GM21825 (cell line): ENCODE data around the gene ABCC4.

Experiments used
- ATAC-seq: cut with Tn5 transposase; IDR thresholded peaks from one replicate; pipeline ENCODE4 v1.9.1; 2021; ENCODE audit warnings: mild to moderate bottlenecking, moderate library complexity; ENCODE audit not compliant: unreplicated experiment

ABCC4 gene

GRCh38 chr13:95164830-95165229, 136.4 kb downstream of the ABCC4 start:
- no peak for ATAC-seq

DNA sequence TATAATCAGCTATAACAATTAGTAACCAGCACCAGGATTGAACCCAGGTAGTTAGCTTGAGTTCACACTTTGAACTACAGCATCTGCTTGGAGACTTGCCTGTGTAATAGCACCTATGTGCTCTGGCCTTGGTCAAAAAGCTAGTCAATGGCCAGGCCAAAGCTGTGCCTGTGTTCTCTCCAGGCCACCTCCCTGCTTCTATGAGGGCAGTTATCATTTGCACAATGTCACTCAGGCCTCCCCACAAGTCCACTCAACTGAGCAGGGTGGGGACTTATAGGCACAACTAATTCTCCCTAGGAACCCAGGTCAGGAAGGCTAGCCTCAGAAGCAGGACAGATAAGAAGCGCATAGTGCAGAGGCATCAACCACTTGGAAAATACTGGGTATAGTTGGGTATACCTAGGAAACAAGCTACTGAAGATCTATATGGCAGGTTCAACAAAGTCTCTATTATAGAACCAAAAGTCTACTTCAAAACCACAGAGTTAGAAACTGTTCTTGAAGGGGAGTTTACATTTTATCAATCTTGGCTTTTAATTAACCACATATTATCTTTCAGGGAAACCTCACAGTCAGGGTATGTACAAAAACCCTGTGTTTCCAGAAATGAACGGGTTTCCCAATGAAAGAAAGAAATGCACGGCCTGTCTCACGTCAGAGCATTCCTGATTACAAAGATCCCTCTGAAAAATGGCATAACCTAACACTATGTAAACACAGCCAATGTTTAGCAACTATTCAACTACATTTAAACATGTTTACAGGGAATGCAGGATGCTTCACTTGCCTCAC, 140.9 kb downstream of the ABCC4 start:
- ATAC-seq = no peak

- ATAC-seq = no peak
These were observed 141.8 kb downstream of the ABCC4 start for GRCh38 chr13:95159458-95159857.

DNA sequence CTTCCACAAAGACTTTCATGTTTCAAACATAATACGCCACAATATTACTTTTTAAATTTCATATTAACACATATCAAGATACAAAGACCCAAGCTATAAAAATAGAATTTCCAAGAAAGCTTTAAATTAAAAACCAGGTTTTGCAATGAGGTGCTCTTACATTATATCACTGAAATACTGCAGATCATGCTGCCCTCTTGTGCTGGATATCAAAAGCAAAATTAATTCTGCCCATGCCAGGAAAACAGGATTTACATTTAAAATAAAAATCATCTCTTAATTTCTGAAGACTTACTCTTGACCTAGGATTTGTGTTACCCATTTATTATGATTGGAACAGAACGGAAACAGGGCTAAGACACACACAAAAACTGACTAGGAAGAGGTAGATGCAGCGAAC, 145.0 kb downstream of the ABCC4 start:
- no peak for ATAC-seq

GRCh38 chr13:95155504-95155903, 145.7 kb downstream of the ABCC4 start:
- no peak for ATAC-seq

DNA sequence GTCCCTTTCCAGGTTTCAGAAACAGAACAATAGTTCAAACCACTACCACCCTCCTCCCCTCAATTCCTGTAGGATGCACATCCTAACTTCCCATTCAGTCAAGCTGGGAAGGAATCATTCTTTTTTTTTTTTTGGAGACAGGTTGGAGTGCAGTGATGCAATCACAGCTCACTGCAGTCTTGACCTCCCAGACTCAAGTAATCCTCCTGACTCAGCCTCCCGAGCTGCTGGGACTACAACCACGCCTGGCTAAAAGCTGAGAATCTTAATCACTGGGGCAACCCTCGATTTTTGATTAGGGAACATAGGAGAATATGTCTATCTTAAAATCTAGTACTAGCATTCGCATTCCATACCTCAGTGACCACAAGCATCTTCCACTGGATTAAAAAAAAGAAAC, 146.2 kb downstream of the ABCC4 start:
- no peak for ATAC-seq

GRCh38 chr13:95154413-95154886, 146.8 kb downstream of the ABCC4 start:
- ATAC-seq = no peak

DNA sequence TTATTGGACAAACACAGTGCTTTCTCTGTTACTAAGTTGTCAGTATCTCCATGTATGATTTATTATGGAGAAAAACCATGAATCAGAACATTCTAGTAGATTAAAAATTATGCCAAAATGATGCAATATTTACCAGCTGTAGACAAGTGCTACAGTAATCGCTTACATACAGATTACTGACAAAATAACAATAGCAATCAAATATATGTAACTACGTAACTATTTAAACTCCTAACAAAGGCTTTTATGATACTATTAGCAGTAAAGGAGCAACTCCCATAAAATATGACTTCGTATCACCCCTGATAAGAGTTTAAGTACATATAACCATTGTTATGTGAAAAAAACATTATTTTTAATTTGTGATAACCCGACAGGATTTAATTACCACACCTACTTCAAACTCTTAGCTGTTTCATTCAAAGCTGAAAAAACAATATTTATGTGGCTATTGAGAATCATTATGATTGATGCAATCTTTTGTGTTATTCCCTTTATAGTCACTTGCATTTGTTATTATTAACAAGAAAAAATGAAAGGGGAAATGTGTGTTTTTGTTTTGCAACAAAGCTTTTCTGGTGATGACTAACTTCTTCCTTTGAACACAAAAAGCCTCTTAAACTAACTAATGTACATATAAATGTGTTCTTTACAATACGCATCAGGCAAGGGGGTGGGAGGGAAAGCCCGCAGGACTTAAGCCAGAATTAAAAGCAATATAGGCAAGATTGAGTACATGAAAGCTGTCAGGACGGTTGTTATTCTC, 147.4 kb downstream of the ABCC4 start:
- no peak for ATAC-seq

DNA sequence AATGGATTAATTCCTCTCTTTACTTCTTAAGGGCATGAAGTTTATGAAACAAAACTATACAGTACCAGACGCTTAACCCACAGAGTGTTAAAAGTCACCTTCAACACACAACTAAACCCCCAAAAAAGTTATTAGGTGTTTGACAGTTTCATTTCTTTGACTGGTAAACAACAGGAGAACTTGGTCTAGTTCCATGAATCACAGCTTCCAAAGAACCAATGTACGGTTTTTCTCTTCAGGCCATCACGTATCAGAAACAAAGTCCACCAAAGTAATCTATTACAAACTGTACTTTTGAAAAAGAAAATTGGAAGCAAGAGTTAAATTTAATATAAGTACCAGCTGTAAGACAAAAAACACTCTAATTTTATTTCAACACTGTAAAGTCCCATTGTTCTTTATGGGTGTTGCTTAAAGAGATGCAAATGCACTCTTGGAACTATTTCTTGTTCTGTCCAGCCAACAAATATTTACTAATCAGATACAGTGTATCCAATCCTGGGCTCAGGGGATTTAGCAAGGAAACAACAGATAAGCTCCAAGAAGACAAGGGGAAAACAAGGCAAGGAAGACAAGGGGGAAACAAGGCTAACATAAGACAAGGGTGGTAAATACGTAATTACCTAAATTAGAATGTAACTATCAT, 149.2 kb downstream of the ABCC4 start:
- ATAC-seq = no peak

- no peak for ATAC-seq
These were observed 150.7 kb downstream of the ABCC4 start for GRCh38 chr13:95150555-95150954.

- ATAC-seq = no peak
These were observed 154.8 kb downstream of the ABCC4 start for GRCh38 chr13:95146486-95146885.

- no peak for ATAC-seq
These were observed 155.7 kb downstream of the ABCC4 start for GRCh38 chr13:95145587-95145986.

DNA sequence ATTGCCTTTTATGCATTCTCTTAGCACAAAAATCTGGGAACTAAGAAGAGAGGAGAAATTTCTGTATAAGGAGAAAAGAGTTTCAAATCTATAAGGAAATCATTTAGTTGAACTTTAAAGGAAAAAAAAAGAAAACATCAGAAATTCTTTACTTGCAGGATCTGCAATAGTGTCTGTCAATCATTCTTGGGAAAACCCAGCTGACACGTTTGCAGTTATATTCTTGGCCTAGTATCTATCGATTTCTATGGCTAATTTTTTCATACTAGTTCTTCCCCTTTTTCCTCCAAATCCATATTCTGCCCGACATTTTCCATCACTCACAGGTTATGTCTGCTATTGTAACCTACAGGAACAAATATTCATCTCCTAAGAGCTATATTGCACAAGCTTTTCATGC, 160.7 kb downstream of the ABCC4 start:
- ATAC-seq = no peak

DNA sequence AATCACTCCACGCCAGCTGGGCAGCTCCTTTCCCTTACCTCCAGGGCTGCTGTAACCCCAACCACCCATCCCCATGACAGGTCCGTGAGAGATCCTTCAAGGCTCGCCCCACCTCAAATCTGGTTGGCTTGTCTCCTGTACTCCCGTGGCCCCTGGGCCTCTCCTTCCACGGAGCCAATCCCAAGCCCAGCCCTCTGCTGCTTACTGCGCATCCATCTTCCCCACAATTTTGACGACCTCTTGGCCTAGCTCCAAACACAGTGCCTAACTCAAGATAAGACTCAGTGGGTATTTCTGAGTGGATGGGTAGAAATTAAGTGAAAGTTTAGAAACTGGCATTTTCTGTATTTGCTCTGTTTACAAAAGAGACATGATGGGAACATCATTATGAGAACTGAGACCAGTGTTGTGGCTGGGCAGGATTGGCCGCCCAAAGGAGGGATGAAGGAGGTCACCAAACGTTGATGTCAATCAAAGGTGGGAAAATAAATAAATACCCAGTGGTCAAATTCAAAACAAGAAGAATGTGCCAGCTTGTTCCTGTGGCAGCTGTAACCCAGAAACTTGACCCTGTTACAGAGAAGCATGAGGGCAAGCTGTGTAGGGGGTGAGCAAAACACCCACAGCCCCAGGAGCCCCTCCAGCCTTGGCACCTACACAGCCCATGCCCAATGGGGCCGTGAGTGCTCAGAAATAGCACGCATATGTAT, 162.2 kb downstream of the ABCC4 start:
- no peak for ATAC-seq

DNA sequence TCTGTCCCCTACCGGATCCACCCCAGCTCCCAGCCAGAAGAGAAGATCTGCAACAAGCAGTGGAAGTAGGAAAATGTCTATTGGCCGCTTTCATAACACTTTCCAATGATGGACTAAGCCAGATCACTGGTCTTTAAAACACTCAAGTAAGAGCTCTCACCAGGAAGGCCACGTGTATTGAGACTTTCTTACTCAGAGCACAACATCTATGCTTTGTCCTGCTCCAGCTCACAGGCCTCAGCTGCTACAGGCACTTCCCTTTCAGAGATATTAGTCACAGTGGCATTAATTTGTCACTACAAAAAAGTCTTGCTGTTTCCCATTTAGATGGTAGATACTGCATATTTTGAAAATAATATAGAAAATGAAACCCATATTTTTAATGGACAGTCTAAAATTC, 164.2 kb downstream of the ABCC4 start:
- ATAC-seq = peak; percentile 84

DNA sequence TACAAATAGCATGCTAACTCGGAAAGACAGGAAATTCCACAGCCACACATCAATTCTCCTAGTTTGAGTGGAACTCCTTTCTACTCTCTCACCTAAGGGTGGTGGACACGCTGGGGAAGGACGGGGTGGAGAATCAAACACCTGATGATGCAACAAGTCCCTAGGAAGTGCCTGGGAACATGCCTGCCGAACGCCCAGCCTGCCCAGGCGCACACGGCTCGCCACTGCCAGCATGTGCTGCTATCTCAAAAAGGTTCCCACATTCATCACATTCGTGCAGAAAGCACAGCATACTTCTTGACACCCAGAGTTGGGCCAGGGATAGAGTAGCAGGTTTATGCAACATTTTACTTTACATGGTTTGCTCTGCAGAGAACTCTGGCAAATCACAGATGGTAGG, 164.6 kb downstream of the ABCC4 start:
- ATAC-seq = peak; percentile 13

GRCh38 chr13:95133498-95133897, 167.8 kb downstream of the ABCC4 start:
- no peak for ATAC-seq

DNA sequence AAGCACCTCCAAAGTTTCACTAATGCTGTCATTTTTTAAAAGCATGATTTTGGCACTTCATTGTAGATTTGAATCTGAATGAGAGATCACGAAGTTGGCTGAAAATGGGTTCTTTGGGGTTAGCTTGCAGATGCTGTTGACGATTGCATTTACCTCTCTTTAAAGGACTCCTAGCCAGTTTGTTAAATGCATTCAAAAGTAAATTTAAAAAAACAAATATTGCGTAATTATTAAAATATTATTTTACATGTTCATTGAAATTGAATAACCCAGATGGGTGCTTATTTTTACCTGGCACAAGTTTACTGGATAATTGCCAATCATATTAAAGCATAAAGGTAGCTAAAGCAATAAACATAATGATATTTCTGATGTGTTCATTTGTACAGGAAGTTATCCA, 172.2 kb downstream of the ABCC4 start:
- no peak for ATAC-seq

DNA sequence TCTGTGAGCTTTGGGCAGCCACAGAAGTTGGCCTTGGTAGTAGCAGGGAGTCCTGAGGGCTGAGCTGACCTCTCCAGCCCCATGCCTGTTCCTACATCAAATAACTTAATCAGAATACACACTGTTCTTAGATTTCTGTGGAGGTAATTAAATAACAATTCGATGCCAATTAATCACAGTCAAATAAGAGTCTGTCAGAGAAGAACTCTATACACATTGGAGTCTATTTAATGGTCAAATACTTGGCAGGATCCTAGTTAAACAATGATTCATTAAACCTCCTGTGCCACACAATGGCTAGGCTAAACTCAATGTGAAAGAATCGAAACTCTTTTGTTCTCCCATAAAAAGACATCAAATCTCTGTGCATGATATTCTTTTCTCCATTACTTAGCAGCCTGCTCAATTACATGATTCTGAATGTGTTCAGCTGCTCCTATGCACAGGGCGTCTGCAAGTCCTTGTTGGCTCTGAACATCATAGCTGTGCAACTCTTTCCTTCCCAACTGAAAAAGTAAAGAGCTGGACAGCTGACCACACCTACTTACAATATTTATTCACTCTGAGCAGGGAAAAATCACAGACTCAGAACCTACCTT, 173.1 kb downstream of the ABCC4 start:
- ATAC-seq = no peak

GRCh38 chr13:95124959-95125358, 176.3 kb downstream of the ABCC4 start:
- no peak for ATAC-seq

DNA sequence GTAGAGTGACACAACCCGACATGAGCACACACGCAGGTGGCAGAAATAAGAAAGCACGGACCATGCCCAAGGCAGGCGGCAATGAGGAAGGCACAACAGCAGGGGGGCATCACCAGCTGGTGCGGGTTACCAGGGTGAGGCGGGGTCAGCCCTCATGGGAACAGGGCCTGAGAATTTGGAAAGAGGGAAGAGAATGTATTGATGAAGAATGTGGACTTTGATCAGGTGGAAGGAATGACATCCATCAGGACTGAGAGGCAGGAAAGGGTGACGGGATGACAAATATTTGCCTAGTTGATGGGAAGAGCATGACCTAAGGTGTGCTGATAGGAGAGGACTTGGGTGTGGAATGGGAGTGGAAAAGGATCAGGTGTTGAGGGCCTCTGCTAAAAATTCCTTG, 177.5 kb downstream of the ABCC4 start:
- ATAC-seq = no peak
